Measurements from ENCODE around the gene UBR3.

DNA sequence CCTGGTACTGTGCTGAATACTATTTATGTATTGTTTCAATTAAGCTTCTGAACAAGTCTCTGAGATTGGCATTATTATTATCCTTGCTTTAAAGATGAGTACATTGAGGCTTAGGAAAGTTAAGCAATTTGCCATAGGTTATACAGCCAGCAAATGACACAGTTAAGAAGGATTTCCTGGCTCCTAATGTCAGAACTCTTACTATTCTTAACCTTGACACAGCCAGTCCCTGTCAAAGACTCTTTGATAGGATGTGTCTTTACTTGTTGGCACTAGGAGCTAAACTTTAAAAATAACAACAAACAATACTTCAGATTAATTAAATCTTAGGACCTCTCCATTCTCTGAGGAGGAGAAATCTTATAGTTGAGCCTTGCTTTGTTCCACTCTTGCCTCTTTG is 70.6 kb downstream of the UBR3 start:
- TF ChIP-seq EGR1 (IDR thresholded peaks at IDR 0.05) (no peak), YY1 (IDR thresholded peaks at IDR 0.05; ENCODE audit: low read depth) (no peak), CEBPB (IDR thresholded peaks at IDR 0.05) (no peak), CREB1 (IDR thresholded peaks at IDR 0.05; ENCODE audit: low read depth) (no peak)
- TF ChIP-seq, protein P1, sequence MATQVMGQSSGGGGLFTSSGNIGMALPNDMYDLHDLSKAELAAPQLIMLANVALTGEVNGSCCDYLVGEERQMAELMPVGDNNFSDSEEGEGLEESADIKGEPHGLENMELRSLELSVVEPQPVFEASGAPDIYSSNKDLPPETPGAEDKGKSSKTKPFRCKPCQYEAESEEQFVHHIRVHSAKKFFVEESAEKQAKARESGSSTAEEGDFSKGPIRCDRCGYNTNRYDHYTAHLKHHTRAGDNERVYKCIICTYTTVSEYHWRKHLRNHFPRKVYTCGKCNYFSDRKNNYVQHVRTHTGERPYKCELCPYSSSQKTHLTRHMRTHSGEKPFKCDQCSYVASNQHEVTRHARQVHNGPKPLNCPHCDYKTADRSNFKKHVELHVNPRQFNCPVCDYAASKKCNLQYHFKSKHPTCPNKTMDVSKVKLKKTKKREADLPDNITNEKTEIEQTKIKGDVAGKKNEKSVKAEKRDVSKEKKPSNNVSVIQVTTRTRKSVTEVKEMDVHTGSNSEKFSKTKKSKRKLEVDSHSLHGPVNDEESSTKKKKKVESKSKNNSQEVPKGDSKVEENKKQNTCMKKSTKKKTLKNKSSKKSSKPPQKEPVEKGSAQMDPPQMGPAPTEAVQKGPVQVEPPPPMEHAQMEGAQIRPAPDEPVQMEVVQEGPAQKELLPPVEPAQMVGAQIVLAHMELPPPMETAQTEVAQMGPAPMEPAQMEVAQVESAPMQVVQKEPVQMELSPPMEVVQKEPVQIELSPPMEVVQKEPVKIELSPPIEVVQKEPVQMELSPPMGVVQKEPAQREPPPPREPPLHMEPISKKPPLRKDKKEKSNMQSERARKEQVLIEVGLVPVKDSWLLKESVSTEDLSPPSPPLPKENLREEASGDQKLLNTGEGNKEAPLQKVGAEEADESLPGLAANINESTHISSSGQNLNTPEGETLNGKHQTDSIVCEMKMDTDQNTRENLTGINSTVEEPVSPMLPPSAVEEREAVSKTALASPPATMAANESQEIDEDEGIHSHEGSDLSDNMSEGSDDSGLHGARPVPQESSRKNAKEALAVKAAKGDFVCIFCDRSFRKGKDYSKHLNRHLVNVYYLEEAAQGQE (IDR thresholded peaks at IDR 0.05; ENCODE audit: low read depth): no peak
